ENCODE results near the gene CAMK2N1.

GRCh38 chr1:20448671-20449071 lies 37.3 kb downstream of the CAMK2N1 start:
- TF ChIP-seq CREB5 (CRISPR knock-in tag; IDR thresholded peaks at IDR 0.05; ENCODE audit: low read depth) (no peak), ISL1 (CRISPR knock-in tag; IDR thresholded peaks at IDR 0.05) (no peak), ZFP30 (CRISPR knock-in tag; IDR thresholded peaks at IDR 0.05) (no peak), PPARA (CRISPR knock-in tag; IDR thresholded peaks at IDR 0.05; ENCODE audit: borderline replicate concordance) (no peak), ESRRG (CRISPR knock-in tag; IDR thresholded peaks at IDR 0.05) (no peak)

All from SK-N-SH treated with all-trans-retinoic acid at 6 μM for 48 hours (cell line).